Endothelial cell of umbilical vein (primary cell): ENCODE data around the gene PSTPIP1. TPM values are rescaled to one million over a fixed set of nuclear protein-coding genes. Genes with fewer than 3 reads are reported as not detected.

Source experiments
- BruUV-seq: library from RNA; stranded (reverse); fragments of 400-500 nt; replicated peaks from 2 replicates; lab custom pipeline; 2021; lab: Mats Ljungman, UMichigan
- CTCF ChIA-PET: fragments of 300-600, 350-600 bp; sonication (Branson Sonifier 250); formaldehyde crosslinking; loops from one replicate; lab custom pipeline; 2021; ENCODE audit warnings: antibody characterized with exemption, inconsistent platforms; lab: Charles Lee
- POLR2A ChIA-PET: fragments of 300-600, 350-600 bp; sonication (Branson Sonifier 250); formaldehyde crosslinking; loops from one replicate; lab custom pipeline; 2021; ENCODE audit warnings: antibody characterized with exemption, inconsistent platforms; lab: Charles Lee
- DNase-seq: peaks from one replicate; pipeline ENCODE4 v3.0.0-alpha.2; 2011; ENCODE audit warnings: low read depth, low spot score
- FAIRE-seq: peaks from 2 replicates; lab custom pipeline; 2011; peaks lifted over from hg19 to GRCh38; lab: Jason Lieb, UNC
- H2AFZ ChIP-seq: 2 replicates; pipeline ENCODE4 v1.6.0; 2012; ENCODE audit warnings: low read depth, low read length, control low read depth, inconsistent platforms
- H3K27ac ChIP-seq: 2 replicates; pipeline ENCODE4 v1.5.1; 2011; ENCODE audit warnings: low read depth, mild to moderate bottlenecking, control low read depth, low read length, moderate library complexity; ENCODE audit not compliant: insufficient read depth
- H3K27me3 ChIP-seq, 2 experiments: 2 replicates each; pipeline versions ENCODE4 v1.6.0 to v1.6.1; 2011; ENCODE audit warnings: low read length in 2 of 2, mixed read lengths in 1 of 2; ENCODE audit not compliant: control insufficient read depth in 2 of 2, insufficient read depth in 2 of 2
- H3K36me3 ChIP-seq, 2 experiments: 2 replicates in 1 of 2; 3 replicates in 1 of 2; pipeline ENCODE4 v1.5.1; 2011; ENCODE audit warnings: low read length in 2 of 2, mild to moderate bottlenecking in 1 of 2, moderate library complexity in 1 of 2; ENCODE audit not compliant: control insufficient read depth in 2 of 2, insufficient read depth in 2 of 2; ENCODE audit errors: extremely low read depth in 1 of 2
- H3K4me1 ChIP-seq: 3 replicates; pipeline ENCODE4 v1.5.1; 2011; ENCODE audit warnings: mild to moderate bottlenecking, low read length; ENCODE audit not compliant: control insufficient read depth, insufficient read depth; ENCODE audit errors: extremely low read depth
- H3K4me2 ChIP-seq: 2 replicates; pipeline ENCODE4 v1.6.1; 2011; ENCODE audit warnings: low read length, control low read depth, mixed read lengths; ENCODE audit not compliant: insufficient read depth
- H3K4me3 ChIP-seq, 3 experiments: fragments of 200-600 bp in 1 of 3; sonication (generic), shearing (Covaris generic) in 1 of 3; replicated peaks in 1 of 3; 2 replicates each; pipeline ENCODE4 v1.5.1; 2011 to 2016; ENCODE audit warnings: control low read depth in 3 of 3, low read length in 3 of 3, mild to moderate bottlenecking in 2 of 3, inconsistent platforms in 1 of 3, low read depth in 1 of 3, moderate library complexity in 1 of 3; ENCODE audit not compliant: insufficient read depth in 1 of 3
- H3K79me2 ChIP-seq: 2 replicates; pipeline ENCODE4 v1.6.0; 2012; ENCODE audit warnings: low read length, inconsistent platforms; ENCODE audit not compliant: control insufficient read depth, insufficient read depth
- H3K9ac ChIP-seq: replicated peaks from 2 replicates; pipeline ENCODE3; 2011; ENCODE audit warnings: low read length, control low read depth; ENCODE audit not compliant: insufficient read depth; ENCODE audit errors: extremely low read depth
- H3K9me1 ChIP-seq: replicated peaks from 3 replicates; pipeline ENCODE4 v1.6.0; 2011; ENCODE audit warnings: mild to moderate bottlenecking, low read length; ENCODE audit not compliant: control insufficient read depth, insufficient read depth; ENCODE audit errors: extremely low read depth
- H3K9me3 ChIP-seq: replicated peaks from 2 replicates; pipeline ENCODE4 v1.5.1; 2012; ENCODE audit warnings: low read length, inconsistent platforms; ENCODE audit not compliant: control insufficient read depth, insufficient read depth
- H4K20me1 ChIP-seq: replicated peaks from 2 replicates; pipeline ENCODE3; 2011; ENCODE audit warnings: mild to moderate bottlenecking, low read length; ENCODE audit not compliant: control insufficient read depth, insufficient read depth; ENCODE audit errors: extremely low read depth
- CTCF ChIP-seq, 2 donors: IDR thresholded peaks; 1 replicate in 1 of 2; 2 replicates in 1 of 2; pipeline ENCODE4 v1.5.1; 2011; ENCODE audit warnings: low read length in 2 of 2, mild to moderate bottlenecking in 2 of 2, moderate library complexity in 2 of 2, control low read depth in 1 of 2, inconsistent platforms in 1 of 2, low read depth in 1 of 2; ENCODE audit not compliant: insufficient read depth in 1 of 2; ENCODE audit errors: extremely low read depth in 1 of 2
- EZH2 ChIP-seq: IDR thresholded peaks from 2 replicates; pipeline ENCODE4 v1.6.1; 2012; ENCODE audit warnings: borderline replicate concordance, low read depth, mild to moderate bottlenecking, moderate library complexity, low read length, inconsistent platforms; ENCODE audit not compliant: severe bottlenecking
- FOS ChIP-seq: IDR thresholded peaks from 2 replicates; pipeline ENCODE4 v1.6.1; 2011; ENCODE audit warnings: mild to moderate bottlenecking, low read length, moderate library complexity, borderline replicate concordance; ENCODE audit not compliant: insufficient read depth
- GATA2 ChIP-seq: IDR thresholded peaks from 2 replicates; pipeline ENCODE4 v1.7.0; 2011; ENCODE audit warnings: low read depth, mild to moderate bottlenecking, moderate library complexity, mixed read lengths, low read length; ENCODE audit not compliant: insufficient read length, insufficient read depth
- JUN ChIP-seq: IDR thresholded peaks from 2 replicates; pipeline ENCODE4 v1.6.1; 2011; ENCODE audit warnings: borderline replicate concordance, low read depth; ENCODE audit not compliant: insufficient read length, insufficient read depth
- MAX ChIP-seq: IDR thresholded peaks from 2 replicates; pipeline ENCODE4 v1.6.1; 2011; ENCODE audit not compliant: insufficient read depth, insufficient read length
- POLR2AphosphoS5 ChIP-seq: IDR thresholded peaks from 2 replicates; pipeline ENCODE4 v1.6.1; 2012; ENCODE audit warnings: low read depth, mild to moderate bottlenecking, control low read depth, low read length, moderate library complexity; ENCODE audit not compliant: insufficient read depth
- dilution Hi-C: fragments of 300-500 bp; cut with MboI; formaldehyde crosslinking; loops from one replicate; pipeline ENCODE4 v1.15.0; 2019; ENCODE audit warnings: low sequenced_read_pairs; ENCODE audit not compliant: extremely low pct_ligation_motif_present
- intact Hi-C: fragments of 100-400 bp; cut with micrococcal nuclease; formaldehyde crosslinking; loops from one replicate; pipeline ENCODE4 v1.10.0; 2022
- polyA plus RNA-seq, 4 experiments: library from polyadenylated mRNA; depleted of rRNA in 3 of 4; stranded (reverse) in 3 of 4; unstranded in 1 of 4; fragments of >200 nt; gene quantifications; 2 replicates each; pipeline versions ENCODE4 v1.2.1 to v1.2.3, GENCODE V29; 2011 to 2012; ENCODE audit warnings: missing spikeins in 1 of 4
- total RNA-seq: library from RNA; stranded (reverse); gene quantifications from 2 replicates; pipeline ENCODE4 v1.2.3, GENCODE V29; 2021

Gene PSTPIP1
- total and polyA plus RNA-seq, 2 donors (not counting 3 experiments of a cell fraction or from before 2014, with no cell fraction given): not detected

DNA sequence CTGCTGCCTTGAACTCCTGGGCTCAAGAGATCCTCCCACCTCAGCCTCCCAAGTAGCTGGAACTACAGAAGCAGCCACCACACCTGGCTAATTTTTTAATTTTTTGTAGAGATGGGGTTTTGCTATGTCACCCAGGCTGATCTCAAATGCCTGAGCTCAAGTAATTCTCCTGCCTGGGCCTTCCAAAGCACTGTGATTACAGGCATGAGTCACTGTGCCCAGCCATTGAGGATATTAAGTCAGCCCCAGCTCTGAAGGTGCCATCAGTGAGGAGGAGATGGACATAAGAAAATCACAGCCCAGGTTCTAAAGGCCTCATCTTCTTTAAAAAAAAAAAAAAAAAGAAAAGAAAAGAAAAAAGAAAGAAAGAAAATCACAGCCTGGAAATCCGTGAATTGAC is 26.6 kb upstream of the PSTPIP1 start:
- Histone ChIP-seq H3K4me2 (no peak overlapping the region), H3K4me3 (no peak overlapping the region), H3K9me3 (no peaks in the 10 kb centered on the region), H3K79me2 (no peaks in the 10 kb centered on the region), H3K36me3 (no peaks in the 10 kb centered on the region), H3K27ac (no peak overlapping the region), H3K9ac (no peak overlapping the region), H3K27me3 (peaks cover 0 to 4% of the 10 kb centered on the region in 2 experiments), H4K20me1 (no peaks in the 10 kb centered on the region), H3K9me1 (no peaks in the 10 kb centered on the region), H2AFZ (no peak overlapping the region), H3K4me1 (peaks cover 14% of the 10 kb centered on the region)
- TF ChIP-seq GATA2 (no peak), FOS (peak; percentile 49)
- CTCF ChIA-PET: interaction anchor here (0.6 to 1.4 kb wide), 2 partner anchors 665 to 865 kb away, joined by 3 to 4 read pairs; no protein-coding TSS in a partner anchor
- BruUV-seq: no TSS peak
- intact Hi-C loops (no loop called here), dilution Hi-C loops (no loop called here)
- POLR2A ChIA-PET: interaction anchor here (1.0 kb wide), 1 partner anchor 9 kb away, joined by 3 read pairs; no protein-coding TSS in a partner anchor
- DNase-seq (no peak), FAIRE-seq (no peak)

DNA sequence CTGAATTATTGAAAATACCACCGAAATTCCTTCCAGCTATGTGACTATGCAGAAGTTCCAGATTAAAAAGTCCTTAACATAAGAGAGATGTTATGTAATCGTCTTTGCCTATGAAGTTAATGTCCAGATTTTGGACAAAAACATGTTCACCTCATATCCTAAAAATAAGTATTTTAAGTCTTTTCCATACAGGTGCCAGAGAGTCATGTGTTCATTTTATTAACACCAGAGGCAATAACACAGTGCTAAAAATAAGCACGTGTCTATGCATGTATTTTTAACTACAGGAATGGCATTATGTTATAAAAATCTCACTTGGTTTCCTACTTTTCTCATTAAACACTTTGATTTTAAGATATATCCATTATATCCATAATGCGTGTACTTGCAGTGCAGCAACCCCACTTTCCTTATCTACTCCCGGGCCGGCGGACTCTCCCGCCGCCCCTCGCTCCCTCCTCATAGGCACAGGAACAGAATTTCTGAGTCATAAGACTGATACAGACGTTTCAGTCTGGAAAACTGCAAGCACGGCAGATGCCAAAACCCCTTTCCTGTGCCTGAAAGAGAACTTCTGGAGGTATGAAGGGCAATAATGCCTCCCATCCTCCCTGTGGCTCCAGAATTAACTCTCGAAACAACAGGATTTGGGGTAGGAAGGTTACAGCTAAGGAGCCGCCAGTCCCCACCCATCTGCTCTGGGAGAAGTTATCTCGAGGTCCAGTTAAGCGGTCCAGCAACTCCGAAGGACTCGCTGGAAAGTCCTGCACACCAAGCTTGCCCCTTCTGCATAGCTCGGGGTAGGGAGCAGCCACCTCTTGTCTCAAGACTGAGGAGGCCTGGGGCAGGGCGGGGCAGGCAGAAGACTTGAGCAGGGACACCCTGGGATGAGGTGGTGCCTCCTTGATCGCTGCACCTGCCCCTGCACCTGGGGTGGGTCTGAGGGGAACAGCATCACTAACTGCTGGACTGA is 22.3 kb upstream of the PSTPIP1 start:
- H3K9me3 ChIP-seq: no peaks in the 10 kb centered on the region
- TF ChIP-seq MAX: peak; percentile 38
- TF ChIP-seq POLR2AphosphoS5: no peak
- no peak for TF ChIP-seq EZH2
- no peak for TF ChIP-seq JUN
- no peak for TF ChIP-seq CTCF (IDR thresholded peaks at IDR 0.05; ENCODE audit: extremely low read depth in 1 of 2, insufficient read depth in 1 of 2, low read depth in 1 of 2, low read length in 2 of 2)
- TF ChIP-seq GATA2: peak; percentile 40
- peak; percentile 43 for TF ChIP-seq FOS
- H3K9ac ChIP-seq: no peak overlapping the region
- DNase-seq: peak; percentile 85
- no peaks in the 10 kb centered on the region for H3K79me2 ChIP-seq
- H3K27ac ChIP-seq: no peak overlapping the region
- H3K36me3 ChIP-seq: no peaks in the 10 kb centered on the region
- H3K4me3 ChIP-seq: peak overlapping the region; percentile 10 to 18 (median 13)
- H3K9me1 ChIP-seq: no peaks in the 10 kb centered on the region
- no TSS peak for BruUV-seq
- ChIA-PET CTCF (interaction anchor here (0.7 to 3.7 kb wide), 35 partner anchors 9 to 928 kb away, joined by 3 to 26 read pairs (median 5); partner anchors contain the start of gene PSTPIP1), POLR2A (no interaction called here)
- peaks cover 11% of the 10 kb centered on the region for H3K4me1 ChIP-seq
- no peaks in the 10 kb centered on the region for H4K20me1 ChIP-seq
- H2AFZ ChIP-seq: peak overlapping the region; percentile 60
- FAIRE-seq: peak; percentile 86
- dilution Hi-C loops (no loop called here), intact Hi-C loops (loop anchor here (1.0 to 10.0 kb wide), 4 partner anchors 52 to 570 kb away; no protein-coding TSS in a partner anchor)
- H3K27me3 ChIP-seq: peaks cover 0 to 2% of the 10 kb centered on the region in 2 experiments
- H3K4me2 ChIP-seq: peak overlapping the region; percentile 76
